CD4-positive, alpha-beta T cell (primary cell): ENCODE results near the gene GULP1. TPM values are rescaled to one million over a fixed set of nuclear protein-coding genes. Genes with fewer than 3 reads are reported as not detected.

Experiments
- ATAC-seq: fragments of 200-7000 bp; cut with Tn5 transposase; one replicate; pipeline ENCODE4 v1.10.0; 2022; ENCODE audit warnings: mild to moderate bottlenecking; ENCODE audit not compliant: poor library complexity
- CTCF ChIA-PET: fragments of 350-600 bp; sonication (Branson Sonifier 250); formaldehyde crosslinking; loops from one replicate; lab custom pipeline; 2021; ENCODE audit warnings: antibody characterized with exemption, inconsistent platforms; lab: Charles Lee
- POLR2A ChIA-PET: fragments of 350-600 bp; sonication (Branson Sonifier 250); formaldehyde crosslinking; loops from one replicate; lab custom pipeline; 2021; ENCODE audit warnings: antibody characterized with exemption, inconsistent platforms; lab: Charles Lee
- DNase-seq, 14 experiments: peaks; one replicate each; pipeline ENCODE4 v3.0.0-alpha.2; 2013 to 2020; ENCODE audit warnings: mixed read lengths in 2 of 14
- H3K27ac ChIP-seq, 2 donors: one replicate each; pipeline versions ENCODE4 v1.5.1 to v1.7.0; 2013; ENCODE audit warnings: low read length in 2 of 2, low read depth in 1 of 2, mild to moderate bottlenecking in 1 of 2
- H3K27me3 ChIP-seq, 2 experiments: 1 replicate in 1 of 2; 2 replicates in 1 of 2; pipeline versions ENCODE4 v1.6.1 to v1.7.0; 2013; ENCODE audit warnings: low read length in 2 of 2, control low read depth in 1 of 2, mild to moderate bottlenecking in 1 of 2, moderate library complexity in 1 of 2; ENCODE audit not compliant: insufficient read depth in 2 of 2, control insufficient read depth in 1 of 2
- H3K36me3 ChIP-seq: one replicate; pipeline ENCODE4 v1.6.1; 2013; ENCODE audit warnings: low read length, control low read depth; ENCODE audit not compliant: insufficient read depth
- H3K4me1 ChIP-seq: one replicate; pipeline ENCODE4 v1.6.1; 2013; ENCODE audit warnings: low read length, control low read depth; ENCODE audit not compliant: insufficient read depth
- H3K4me3 ChIP-seq: one replicate; pipeline ENCODE4 v1.5.1; 2013; ENCODE audit warnings: mild to moderate bottlenecking, low read length, moderate library complexity
- H3K9me3 ChIP-seq, 2 experiments: 1 replicate in 1 of 2; 2 replicates in 1 of 2; pipeline versions ENCODE4 v1.6.1 to v1.7.0; 2013; ENCODE audit warnings: low read length in 2 of 2, mild to moderate bottlenecking in 2 of 2, control low read depth in 1 of 2, moderate library complexity in 1 of 2; ENCODE audit not compliant: control insufficient read depth in 1 of 2, insufficient read depth in 1 of 2
- H3K27ac Mint-ChIP-seq: one replicate; pipeline ENCODE4 v1.8.0; 2020; ENCODE audit warnings: mixed read lengths
- H3K27me3 Mint-ChIP-seq: one replicate; pipeline ENCODE4 v1.8.0; 2021; ENCODE audit warnings: mixed read lengths
- H3K36me3 Mint-ChIP-seq: one replicate; pipeline ENCODE4 v1.8.0; 2021; ENCODE audit warnings: low read depth, mixed read lengths
- H3K4me1 Mint-ChIP-seq: one replicate; pipeline ENCODE4 v1.8.0; 2021; ENCODE audit warnings: low read depth, mixed read lengths
- H3K4me3 Mint-ChIP-seq: one replicate; pipeline ENCODE4 v1.8.0; 2020; ENCODE audit warnings: mild to moderate bottlenecking, mixed read lengths
- H3K9me3 Mint-ChIP-seq: one replicate; pipeline ENCODE4 v1.8.0; 2020; ENCODE audit warnings: mixed read lengths
- intact Hi-C, 2 experiments: fragments of 100-400 bp; cut with DNase I in 1 of 2; cut with micrococcal nuclease in 1 of 2; formaldehyde crosslinking; loops; one replicate each; pipeline versions ENCODE4 v1.15.1 to v1.9.0; 2023 to 2025; cut with DNase I, micrococcal nuclease
- total RNA-seq, 174 experiments: library from RNA in 2 of 174; stranded (reverse) in 2 of 174; gene quantifications; one replicate each; pipeline ENCODE4 v1.2.3 and lab custom pipeline; 2021 to 2026
- TF ChIP-seq, protein P1 (sequence below): fragments of 200-600 bp; IDR thresholded peaks from one replicate; pipeline ENCODE4 v1.8.0; 2022; ENCODE audit warnings: antibody characterized with exemption, mild to moderate bottlenecking

GULP1 gene
- total RNA-seq, 2 experiments from 2014 or later, result not detected

DNA sequence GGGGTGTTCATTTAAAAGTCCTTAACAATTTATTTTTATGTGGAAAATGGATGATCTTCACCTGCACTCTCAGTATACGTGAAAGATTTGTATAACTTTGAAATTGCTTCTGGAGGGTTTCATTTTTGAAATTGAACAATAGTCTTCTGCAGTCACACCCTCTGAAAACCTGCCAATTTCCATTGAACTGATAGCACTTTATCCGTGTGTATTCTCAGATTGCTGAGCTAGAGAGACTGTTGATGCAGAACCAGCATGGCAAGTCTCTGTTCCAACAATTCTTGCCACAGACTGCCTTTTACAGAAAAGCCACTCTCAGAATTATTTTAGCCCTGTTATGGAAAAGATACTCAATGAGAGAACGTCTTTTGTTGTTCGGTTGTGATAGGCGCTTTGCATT is 6.6 kb upstream of the GULP1 start:
- no peak overlapping the region for H3K27ac ChIP-seq
- intact Hi-C loops, result no loop called here
- peaks cover 2% of the 10 kb centered on the region for H3K9me3 Mint-ChIP-seq
- TF ChIP-seq, protein P1, sequence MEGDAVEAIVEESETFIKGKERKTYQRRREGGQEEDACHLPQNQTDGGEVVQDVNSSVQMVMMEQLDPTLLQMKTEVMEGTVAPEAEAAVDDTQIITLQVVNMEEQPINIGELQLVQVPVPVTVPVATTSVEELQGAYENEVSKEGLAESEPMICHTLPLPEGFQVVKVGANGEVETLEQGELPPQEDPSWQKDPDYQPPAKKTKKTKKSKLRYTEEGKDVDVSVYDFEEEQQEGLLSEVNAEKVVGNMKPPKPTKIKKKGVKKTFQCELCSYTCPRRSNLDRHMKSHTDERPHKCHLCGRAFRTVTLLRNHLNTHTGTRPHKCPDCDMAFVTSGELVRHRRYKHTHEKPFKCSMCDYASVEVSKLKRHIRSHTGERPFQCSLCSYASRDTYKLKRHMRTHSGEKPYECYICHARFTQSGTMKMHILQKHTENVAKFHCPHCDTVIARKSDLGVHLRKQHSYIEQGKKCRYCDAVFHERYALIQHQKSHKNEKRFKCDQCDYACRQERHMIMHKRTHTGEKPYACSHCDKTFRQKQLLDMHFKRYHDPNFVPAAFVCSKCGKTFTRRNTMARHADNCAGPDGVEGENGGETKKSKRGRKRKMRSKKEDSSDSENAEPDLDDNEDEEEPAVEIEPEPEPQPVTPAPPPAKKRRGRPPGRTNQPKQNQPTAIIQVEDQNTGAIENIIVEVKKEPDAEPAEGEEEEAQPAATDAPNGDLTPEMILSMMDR, result no peak
- H3K36me3 Mint-ChIP-seq, result no peaks in the 10 kb centered on the region
- ChIA-PET CTCF (no interaction called here), POLR2A (no interaction called here)
- peaks cover 13% of the 10 kb centered on the region for H3K27me3 Mint-ChIP-seq
- peaks cover 0 to 4% of the 10 kb centered on the region in 2 experiments for H3K9me3 ChIP-seq
- H3K36me3 ChIP-seq, result no peaks in the 10 kb centered on the region
- no peaks in the 10 kb centered on the region for H3K4me1 ChIP-seq
- no peaks in the 10 kb centered on the region for H3K4me1 Mint-ChIP-seq
- H3K27ac Mint-ChIP-seq, result no peak overlapping the region
- no peak overlapping the region for H3K4me3 Mint-ChIP-seq
- no peak for DNase-seq
- ATAC-seq, result no peak
- H3K4me3 ChIP-seq, result no peak overlapping the region
- no peaks in the 10 kb centered on the region for H3K27me3 ChIP-seq

DNA sequence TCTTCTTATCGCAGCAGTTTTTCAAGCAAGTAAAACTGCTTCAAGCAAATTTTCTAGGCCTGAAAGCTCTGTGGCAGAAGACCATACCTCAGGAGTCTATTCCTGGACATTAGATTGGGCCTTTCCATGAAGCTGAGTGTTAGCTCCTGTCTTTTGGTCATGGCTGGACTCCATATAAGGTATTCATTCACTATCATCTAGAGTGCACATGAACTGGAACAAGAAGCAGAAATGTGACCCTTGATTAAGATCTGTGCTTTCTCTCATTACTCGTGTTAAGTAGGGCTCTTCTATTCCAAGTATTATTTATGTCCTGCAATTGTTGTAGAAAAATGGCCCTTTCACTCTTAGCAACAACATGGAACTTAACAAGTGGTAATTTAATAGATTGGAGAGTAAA is 5.9 kb upstream of the GULP1 start:
- no peaks in the 10 kb centered on the region for H3K4me1 ChIP-seq
- no peaks in the 10 kb centered on the region for H3K36me3 ChIP-seq
- TF ChIP-seq, protein P1, result no peak
- H3K9me3 ChIP-seq, result peaks cover 0 to 4% of the 10 kb centered on the region in 2 experiments
- no peaks in the 10 kb centered on the region for H3K4me1 Mint-ChIP-seq
- H3K27me3 Mint-ChIP-seq, result peaks cover 19% of the 10 kb centered on the region
- H3K27ac Mint-ChIP-seq, result no peak overlapping the region
- H3K27ac ChIP-seq, result no peak overlapping the region
- no peak overlapping the region for H3K4me3 ChIP-seq
- intact Hi-C loops, result no loop called here
- no peaks in the 10 kb centered on the region for H3K36me3 Mint-ChIP-seq
- H3K9me3 Mint-ChIP-seq, result peaks cover 2% of the 10 kb centered on the region
- CTCF ChIA-PET, result no interaction called here
- ATAC-seq, result no peak
- no peak for DNase-seq
- peaks cover 0 to 5% of the 10 kb centered on the region in 2 experiments for H3K27me3 ChIP-seq
- POLR2A ChIA-PET, result no interaction called here
- H3K4me3 Mint-ChIP-seq, result no peak overlapping the region

DNA sequence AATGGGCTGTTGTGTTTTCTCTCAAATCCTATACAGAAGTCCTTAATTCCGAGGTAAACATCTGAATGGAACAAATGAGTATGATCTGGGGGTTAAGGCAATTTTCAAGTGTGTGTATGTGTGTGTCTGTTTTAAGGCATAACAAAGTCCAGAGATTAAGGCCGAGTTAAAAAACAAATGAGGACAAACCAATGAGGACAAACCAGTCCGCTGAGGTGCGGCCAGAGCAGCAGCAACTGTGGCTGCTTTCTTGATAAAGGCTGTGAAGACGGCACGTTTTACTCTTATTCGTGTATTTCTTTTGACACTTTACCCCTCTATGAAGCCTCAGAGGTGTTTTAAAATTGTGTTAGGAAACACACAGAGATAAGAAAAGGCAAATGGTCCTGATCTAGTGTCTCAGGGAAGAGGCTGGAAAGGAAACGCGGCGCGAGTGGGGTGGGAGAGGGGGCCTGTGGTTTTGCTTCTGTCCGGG is 495 bp upstream of the GULP1 start:
- H3K9me3 Mint-ChIP-seq, result no peaks in the 10 kb centered on the region
- intact Hi-C loops, result no loop called here
- H3K27me3 ChIP-seq, result peaks cover 22 to 36% of the 10 kb centered on the region in 2 experiments
- H3K36me3 Mint-ChIP-seq, result no peaks in the 10 kb centered on the region
- no peaks in the 10 kb centered on the region for H3K4me1 Mint-ChIP-seq
- TF ChIP-seq, protein P1, result no peak
- H3K9me3 ChIP-seq, result peaks cover 0 to 21% of the 10 kb centered on the region in 2 experiments
- no peak for ATAC-seq
- H3K4me3 Mint-ChIP-seq, result no peak overlapping the region
- no peak overlapping the region for H3K4me3 ChIP-seq
- DNase-seq, result no peak
- ChIA-PET CTCF (no interaction called here), POLR2A (no interaction called here)
- H3K27ac ChIP-seq, result no peak overlapping the region
- peaks cover 54% of the 10 kb centered on the region for H3K27me3 Mint-ChIP-seq
- no peak overlapping the region for H3K27ac Mint-ChIP-seq
- H3K4me1 ChIP-seq, result no peaks in the 10 kb centered on the region
- H3K36me3 ChIP-seq, result no peaks in the 10 kb centered on the region
